Measurements from ENCODE around the gene SSC5D.

Gene SSC5D

DNA sequence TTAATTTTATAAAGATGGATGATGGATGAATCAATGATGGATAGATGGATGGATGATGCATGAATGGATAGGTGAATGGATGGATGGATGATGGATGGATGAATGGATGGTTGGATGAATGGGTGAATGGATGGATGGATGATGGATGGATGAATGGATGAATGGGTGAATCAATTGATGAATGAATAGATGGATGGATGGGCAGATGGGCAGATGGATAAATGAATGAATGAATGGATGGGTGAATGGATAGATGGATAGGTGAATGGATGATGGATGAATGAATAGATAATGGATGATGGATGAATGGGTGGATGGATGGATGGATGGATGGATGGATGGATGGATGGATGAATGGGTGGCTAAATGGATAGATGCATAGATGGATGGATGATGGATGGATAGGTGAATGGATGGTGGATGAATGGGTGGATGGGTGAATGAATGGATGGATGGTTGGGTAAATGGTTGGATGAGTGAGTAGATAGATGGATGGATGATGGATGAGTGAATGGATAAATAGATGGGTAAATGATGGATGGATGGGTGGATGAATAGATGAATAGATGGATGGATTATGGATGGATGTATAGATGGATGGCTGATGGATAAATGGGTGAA, 79.6 kb downstream of the SSC5D start:
- no peak for DNase-seq
